ENCODE data around the gene PPP2R1B. TPM values are rescaled to one million over a fixed set of nuclear protein-coding genes. Genes with fewer than 3 reads are reported as not detected.

Gene PPP2R1B
- polyA plus RNA-seq, 2 of the 4 experiments (the other 2 are of a cell fraction): 18.6 to 24.7 TPM

- TF ChIP-seq HMGXB4 (CRISPR knock-in tag; IDR thresholded peaks at IDR 0.05; ENCODE audit: borderline replicate concordance) (no peak), HOXB13 (CRISPR knock-in tag; IDR thresholded peaks at IDR 0.05; ENCODE audit: low read depth) (no peak), CBX2 (IDR thresholded peaks at IDR 0.05; ENCODE audit: borderline replicate concordance, low read depth) (no peak), PBX3 (IDR thresholded peaks at IDR 0.05) (no peak)
Observed at GRCh38 chr11:111724615-111725129, 41.5 kb downstream of the PPP2R1B start (continued).

DNA sequence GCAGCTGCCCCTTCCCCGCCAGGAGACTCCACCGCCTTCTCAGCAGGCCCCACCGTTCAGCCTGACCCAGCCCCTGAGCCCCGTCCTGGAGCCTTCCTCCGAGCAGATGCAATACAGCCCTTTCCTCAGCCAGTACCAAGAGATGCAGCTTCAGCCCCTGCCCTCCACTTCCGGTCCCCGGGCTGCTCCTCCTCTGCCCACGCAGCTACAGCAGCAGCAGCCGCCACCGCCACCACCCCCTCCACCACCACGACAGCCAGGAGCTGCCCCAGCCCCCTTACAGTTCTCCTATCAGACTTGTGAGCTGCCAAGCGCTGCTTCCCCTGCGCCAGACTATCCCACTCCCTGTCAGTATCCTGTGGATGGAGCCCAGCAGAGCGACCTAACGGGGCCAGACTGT is 42.6 kb downstream of the PPP2R1B start:
- ChIA-PET CTCF (no interaction called here), POLR2A (no interaction called here)
- Histone ChIP-seq H3K4me3 (no peak overlapping the region), H3K4me1 (peaks cover 10% of the 10 kb centered on the region), H3K27ac (no peak overlapping the region), H3K9me3 (no peaks in the 10 kb centered on the region), H3K4me2 (no peak overlapping the region)
- 85% methylated on average over 13 of the region's 15 CpGs for WGBS (ENCODE audit: missing lambda C conversion rate)
- no peak for DNase-seq (ENCODE audit: low read depth in 1 of 2, low spot score in 1 of 2)
- no peak for ATAC-seq
- no peak for FAIRE-seq
- TF ChIP-seq HDAC2 (IDR thresholded peaks at IDR 0.05) (no peak), NR3C1 (IDR thresholded peaks at IDR 0.05) (no peak), ZC3H11A (IDR thresholded peaks at IDR 0.05) (no peak), FOXS1 (CRISPR knock-in tag; IDR thresholded peaks at IDR 0.05) (no peak), MYC (IDR thresholded peaks at IDR 0.05; ENCODE audit: borderline replicate concordance, low read length) (no peak), ZSCAN20 (CRISPR knock-in tag; IDR thresholded peaks at IDR 0.05) (no peak), JUN (IDR thresholded peaks at IDR 0.05) (no peak), CHD4 (IDR thresholded peaks at IDR 0.05; ENCODE audit: borderline replicate concordance) (no peak), EHMT2 (IDR thresholded peaks at IDR 0.05; ENCODE audit: low read depth) (no peak), ZFP36 (IDR thresholded peaks at IDR 0.05; ENCODE audit: borderline replicate concordance, partially characterized antibody) (no peak), KDM1A (IDR thresholded peaks at IDR 0.05; ENCODE audit: low read depth) (no peak), PBX3 (IDR thresholded peaks at IDR 0.05) (no peak), HOXA7 (CRISPR knock-in tag; IDR thresholded peaks at IDR 0.05) (no peak)
- TF ChIP-seq, protein P1, sequence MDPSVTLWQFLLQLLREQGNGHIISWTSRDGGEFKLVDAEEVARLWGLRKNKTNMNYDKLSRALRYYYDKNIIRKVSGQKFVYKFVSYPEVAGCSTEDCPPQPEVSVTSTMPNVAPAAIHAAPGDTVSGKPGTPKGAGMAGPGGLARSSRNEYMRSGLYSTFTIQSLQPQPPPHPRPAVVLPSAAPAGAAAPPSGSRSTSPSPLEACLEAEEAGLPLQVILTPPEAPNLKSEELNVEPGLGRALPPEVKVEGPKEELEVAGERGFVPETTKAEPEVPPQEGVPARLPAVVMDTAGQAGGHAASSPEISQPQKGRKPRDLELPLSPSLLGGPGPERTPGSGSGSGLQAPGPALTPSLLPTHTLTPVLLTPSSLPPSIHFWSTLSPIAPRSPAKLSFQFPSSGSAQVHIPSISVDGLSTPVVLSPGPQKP (IDR thresholded peaks at IDR 0.05; ENCODE audit: low read depth, low read length): no peak
- TF ChIP-seq, protein P2, sequence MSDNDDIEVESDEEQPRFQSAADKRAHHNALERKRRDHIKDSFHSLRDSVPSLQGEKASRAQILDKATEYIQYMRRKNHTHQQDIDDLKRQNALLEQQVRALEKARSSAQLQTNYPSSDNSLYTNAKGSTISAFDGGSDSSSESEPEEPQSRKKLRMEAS (IDR thresholded peaks at IDR 0.05): no peak
- TF ChIP-seq, protein P3, sequence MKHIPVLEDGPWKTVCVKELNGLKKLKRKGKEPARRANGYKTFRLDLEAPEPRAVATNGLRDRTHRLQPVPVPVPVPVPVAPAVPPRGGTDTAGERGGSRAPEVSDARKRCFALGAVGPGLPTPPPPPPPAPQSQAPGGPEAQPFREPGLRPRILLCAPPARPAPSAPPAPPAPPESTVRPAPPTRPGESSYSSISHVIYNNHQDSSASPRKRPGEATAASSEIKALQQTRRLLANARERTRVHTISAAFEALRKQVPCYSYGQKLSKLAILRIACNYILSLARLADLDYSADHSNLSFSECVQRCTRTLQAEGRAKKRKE (CRISPR knock-in tag; IDR thresholded peaks at IDR 0.05; ENCODE audit: low read depth): no peak

DNA sequence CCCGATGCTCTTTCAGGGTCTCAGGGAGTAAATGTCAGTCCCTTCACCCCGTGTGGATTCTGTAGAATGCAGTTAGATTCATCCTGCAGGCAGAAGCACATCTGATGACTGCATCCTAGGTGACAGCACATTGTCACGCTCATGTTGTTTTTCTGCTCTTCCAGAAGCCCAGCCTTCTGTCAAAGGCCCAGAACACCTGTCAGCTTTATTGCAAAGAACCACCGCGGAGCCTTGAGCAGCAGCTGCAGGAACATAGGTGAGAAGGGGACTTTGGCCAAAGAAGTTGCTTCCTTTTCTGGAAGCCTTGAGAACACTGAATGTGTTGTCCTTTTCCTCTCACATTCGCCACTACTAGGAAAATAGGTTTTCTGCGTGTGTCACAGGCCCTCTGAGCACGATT is 43.7 kb downstream of the PPP2R1B start:
- ATAC-seq (no peak), DNase-seq (ENCODE audit: low read depth in 1 of 2, low spot score in 1 of 2) (no peak), FAIRE-seq (no peak)
- Histone ChIP-seq H3K4me1 (peaks cover 18% of the 10 kb centered on the region), H3K27ac (no peak overlapping the region), H3K9me3 (no peaks in the 10 kb centered on the region), H3K4me3 (no peak overlapping the region), H3K4me2 (no peak overlapping the region)
- ChIA-PET POLR2A (no interaction called here), CTCF (no interaction called here)
- 91% methylated on average over 8 of the region's 8 CpGs for WGBS (ENCODE audit: missing lambda C conversion rate)
- no peak for TF ChIP-seq E2F6 (IDR thresholded peaks at IDR 0.05; ENCODE audit: borderline replicate concordance, low read depth)
- TF ChIP-seq, protein P1 (IDR thresholded peaks at IDR 0.05; ENCODE audit: low read depth, low read length): no peak
- no peak for TF ChIP-seq KDM1A (IDR thresholded peaks at IDR 0.05; ENCODE audit: low read depth)
- TF ChIP-seq PBX3 (IDR thresholded peaks at IDR 0.05): no peak
- TF ChIP-seq CEBPB (IDR thresholded peaks at IDR 0.05): no peak
- no peak for TF ChIP-seq PHF8 (IDR thresholded peaks at IDR 0.05; ENCODE audit: borderline replicate concordance, low read depth)
- TF ChIP-seq EHMT2 (IDR thresholded peaks at IDR 0.05; ENCODE audit: low read depth): no peak
- TF ChIP-seq SREBF2 (IDR thresholded peaks at IDR 0.05): no peak

All from A549 (cell line).